GM19238 (cell line): ENCODE data around the gene HIF1A.

Experiments
- DNase-seq: peaks from one replicate; pipeline ENCODE4 v3.0.0; 2011; ENCODE audit warnings: low spot score; ENCODE audit not compliant: insufficient read length

The HIF1A gene

GRCh38 chr14:61672796-61673195 lies 22.5 kb upstream of the HIF1A start:
- no peak for DNase-seq

GRCh38 chr14:61673305-61673704 lies 22.0 kb upstream of the HIF1A start:
- no peak for DNase-seq

GRCh38 chr14:61675291-61675690 lies 20.0 kb upstream of the HIF1A start:
- no peak for DNase-seq

DNA sequence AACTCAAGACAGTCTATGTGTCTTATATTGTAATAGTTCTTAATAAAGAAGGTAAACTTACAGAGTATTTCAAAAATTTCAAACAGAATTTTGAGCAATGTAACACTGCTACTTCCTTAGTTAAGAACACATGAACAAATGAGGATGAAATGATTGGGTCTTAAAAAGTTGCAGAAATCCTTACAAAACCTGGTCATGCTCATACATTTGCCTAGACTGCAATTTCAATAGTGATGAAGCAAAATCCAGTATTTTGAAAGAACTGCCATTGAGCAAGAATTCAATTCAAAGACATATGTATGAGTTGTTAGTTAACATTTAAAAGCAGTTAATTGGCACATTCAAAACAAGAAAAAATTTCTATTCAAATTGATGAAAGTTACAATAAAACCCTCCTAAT lies 17.8 kb upstream of the HIF1A start:
- DNase-seq: no peak

GRCh38 chr14:61678975-61679374 lies 16.3 kb upstream of the HIF1A start:
- no peak for DNase-seq

DNA sequence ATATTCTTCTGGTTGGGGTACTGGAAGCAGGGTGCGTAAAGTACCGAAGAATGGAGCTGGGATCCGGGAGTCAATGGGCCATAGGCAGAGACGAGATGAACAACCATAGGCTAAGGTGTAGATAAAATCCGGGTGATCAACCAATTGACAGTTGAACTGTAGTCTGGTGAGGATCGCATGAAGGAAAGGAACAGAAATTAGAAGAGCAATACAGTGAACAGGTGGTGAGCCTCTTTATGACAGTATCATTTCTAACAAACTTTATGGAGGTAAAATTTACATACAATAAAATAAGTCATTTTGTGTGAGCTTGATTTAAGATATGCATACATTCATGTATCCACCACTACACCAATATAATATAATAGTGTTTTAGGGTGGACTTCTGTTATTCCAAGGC lies 13.9 kb upstream of the HIF1A start:
- no peak for DNase-seq

- DNase-seq: no peak
Measured at GRCh38 chr14:61683108-61683507, 12.2 kb upstream of the HIF1A start.

DNA sequence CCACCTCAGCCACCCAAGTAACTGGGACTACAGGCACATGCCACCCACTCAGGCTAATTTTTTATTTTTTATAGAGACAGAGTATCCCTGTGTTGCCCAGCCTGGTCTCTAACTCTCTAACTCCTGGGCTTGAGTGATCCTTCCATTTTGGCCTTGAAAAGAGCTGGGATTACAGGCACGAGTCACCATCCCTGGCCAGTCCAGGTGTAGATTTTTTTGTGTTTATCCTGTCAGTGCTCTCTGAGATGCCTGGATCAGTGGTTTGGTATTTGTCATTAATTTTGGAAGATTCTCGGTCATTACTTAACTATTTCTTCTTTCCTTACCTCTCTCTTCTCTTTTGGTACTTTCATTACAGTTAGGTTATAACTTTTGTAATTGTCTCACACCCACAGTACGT lies 5.3 kb upstream of the HIF1A start:
- DNase-seq: no peak

GRCh38 chr14:61690982-61691381 lies 4.3 kb upstream of the HIF1A start:
- DNase-seq: no peak

DNA sequence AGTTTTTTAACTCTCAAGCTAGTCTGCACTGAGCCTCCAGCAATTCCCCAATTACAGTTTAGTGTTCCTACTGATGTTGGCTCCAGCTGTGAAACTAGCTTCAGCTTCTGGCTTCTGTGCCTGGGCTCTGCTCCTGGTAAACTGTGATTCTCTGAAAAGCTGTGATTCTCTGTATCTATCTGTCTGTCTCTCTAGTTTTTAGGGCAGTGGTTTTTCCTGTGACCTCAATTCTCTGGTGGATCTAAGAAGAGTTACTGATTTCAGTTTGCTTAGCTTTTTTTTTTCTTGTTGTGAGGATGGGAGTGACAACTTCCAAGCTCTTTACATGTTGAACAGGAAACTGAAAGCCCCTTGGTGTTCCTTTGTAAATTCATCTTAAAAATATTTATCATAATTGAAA lies 3.8 kb upstream of the HIF1A start:
- DNase-seq: no peak

- no peak for DNase-seq
Measured at GRCh38 chr14:61694039-61694438, 1.3 kb upstream of the HIF1A start.

DNA sequence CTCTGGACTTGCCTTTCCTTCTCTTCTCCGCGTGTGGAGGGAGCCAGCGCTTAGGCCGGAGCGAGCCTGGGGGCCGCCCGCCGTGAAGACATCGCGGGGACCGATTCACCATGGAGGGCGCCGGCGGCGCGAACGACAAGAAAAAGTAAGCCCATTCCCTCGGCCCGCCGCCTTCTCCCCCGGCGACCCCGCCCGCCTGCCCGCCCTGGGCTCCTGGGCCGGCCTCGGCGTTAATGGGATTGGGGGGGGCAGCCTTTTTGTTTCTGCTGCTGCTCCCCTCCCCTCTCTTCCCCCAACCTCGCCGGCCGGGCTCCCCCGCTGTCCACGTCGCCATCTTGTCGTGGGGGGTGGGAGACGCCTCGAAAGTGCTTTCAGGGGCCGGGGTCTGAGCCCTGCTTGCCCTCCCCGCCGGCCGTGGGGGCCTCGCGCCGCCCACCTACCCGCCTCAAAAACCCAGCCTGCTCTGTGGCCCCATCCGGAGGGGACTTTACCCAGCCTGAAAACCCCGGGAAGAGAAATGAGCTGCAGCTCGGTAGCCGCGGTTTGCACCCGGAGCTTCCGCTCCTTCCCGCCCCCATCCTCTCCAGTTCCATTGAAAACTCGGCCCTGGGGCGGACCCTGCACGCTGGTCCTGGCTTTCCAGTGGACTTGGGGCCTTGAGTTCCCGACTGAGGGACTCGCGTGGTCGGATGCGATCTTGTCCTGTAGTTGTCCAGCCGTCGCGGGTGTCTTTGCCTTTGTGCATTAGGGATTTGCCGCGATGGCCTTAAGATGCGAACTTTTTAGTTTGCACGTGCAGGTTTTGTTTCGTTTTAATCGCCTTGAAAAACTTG lies 598 bp downstream of the HIF1A start:
- peak; percentile 16 for DNase-seq

DNA sequence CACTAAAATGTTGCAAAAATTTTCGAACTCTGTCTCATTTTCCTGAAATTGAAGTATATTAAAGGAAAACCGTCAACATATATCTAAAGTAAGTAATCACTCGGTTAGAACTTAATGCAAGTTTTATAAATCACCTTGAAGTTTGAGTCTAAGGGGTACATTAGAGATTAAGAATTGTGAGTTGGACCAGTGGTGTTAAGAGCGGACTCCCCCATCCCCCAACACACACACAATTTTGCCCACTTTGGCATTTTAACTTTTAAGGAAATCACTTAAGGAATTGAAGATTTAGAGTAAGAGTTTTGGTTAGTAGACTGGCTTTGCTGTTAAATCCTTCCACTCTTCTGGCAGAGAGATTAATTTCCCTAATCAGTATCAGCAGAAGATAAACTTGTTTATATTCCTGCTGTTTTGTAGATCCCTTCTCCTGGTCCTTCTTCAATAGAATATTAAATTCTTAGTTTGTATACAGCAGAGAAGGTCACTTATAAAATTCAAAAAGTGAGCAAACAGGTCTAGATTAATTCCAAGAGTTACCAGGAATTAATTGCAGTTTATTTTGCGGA lies 1.5 kb downstream of the HIF1A start:
- DNase-seq: no peak

- no peak for DNase-seq
Measured at GRCh38 chr14:61698206-61698980, 3.1 kb downstream of the HIF1A start.

DNA sequence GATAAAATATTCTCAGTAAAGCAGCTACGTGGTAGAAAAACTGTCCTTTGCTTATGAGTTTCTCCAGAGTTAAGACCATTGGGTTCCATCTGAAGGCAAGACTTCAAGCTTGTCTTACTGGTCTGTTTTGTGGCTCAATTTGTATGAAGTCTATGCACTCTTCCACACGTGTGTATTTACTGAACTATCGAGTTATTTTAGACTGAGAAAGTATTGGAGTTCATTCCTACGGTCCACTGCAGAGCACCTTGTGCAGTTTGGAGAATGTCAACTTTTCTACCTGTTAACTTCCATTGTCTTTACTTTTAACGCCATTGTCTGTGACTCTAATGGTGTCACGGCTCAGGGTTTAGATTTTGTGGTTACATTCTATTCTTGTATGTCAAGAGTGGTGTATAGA lies 3.7 kb downstream of the HIF1A start:
- no peak for DNase-seq

DNA sequence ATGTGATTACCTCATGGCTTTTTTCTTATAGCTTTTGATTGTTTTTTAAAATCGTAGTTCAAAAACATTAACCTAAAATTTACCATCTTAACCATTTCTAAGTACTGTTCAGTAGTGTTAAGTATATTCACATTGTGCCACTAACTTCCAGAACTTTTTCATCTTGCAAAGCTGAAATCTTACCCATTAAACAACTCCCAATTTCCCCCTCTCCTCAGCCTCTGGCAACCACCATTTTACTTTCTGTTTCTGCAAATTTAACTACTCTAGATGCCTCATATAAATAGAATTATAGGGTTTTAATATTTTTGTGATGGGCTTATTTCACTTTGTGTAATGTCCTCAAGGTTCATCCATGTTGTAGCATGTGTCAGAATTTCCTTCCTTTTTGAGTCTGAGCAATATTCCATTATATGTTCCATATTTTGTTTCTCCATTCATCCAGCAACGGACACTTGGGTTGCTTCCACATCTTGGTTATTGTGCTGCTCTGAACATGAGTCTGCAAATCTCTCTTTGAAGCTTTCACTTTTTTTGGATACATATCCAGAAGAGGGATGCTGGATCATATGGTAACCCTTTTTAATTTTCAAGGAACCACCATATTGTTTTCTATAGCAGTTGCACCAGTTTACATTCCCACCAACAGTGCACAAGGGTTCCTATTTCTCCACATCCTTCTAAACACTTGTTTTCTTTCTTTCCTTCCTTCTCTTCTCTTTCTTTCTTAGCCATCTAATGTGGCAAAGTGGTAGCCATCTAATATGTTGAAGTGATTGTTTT lies 5.0 kb downstream of the HIF1A start:
- no peak for DNase-seq

GRCh38 chr14:61701946-61702345 lies 6.6 kb downstream of the HIF1A start:
- no peak for DNase-seq

DNA sequence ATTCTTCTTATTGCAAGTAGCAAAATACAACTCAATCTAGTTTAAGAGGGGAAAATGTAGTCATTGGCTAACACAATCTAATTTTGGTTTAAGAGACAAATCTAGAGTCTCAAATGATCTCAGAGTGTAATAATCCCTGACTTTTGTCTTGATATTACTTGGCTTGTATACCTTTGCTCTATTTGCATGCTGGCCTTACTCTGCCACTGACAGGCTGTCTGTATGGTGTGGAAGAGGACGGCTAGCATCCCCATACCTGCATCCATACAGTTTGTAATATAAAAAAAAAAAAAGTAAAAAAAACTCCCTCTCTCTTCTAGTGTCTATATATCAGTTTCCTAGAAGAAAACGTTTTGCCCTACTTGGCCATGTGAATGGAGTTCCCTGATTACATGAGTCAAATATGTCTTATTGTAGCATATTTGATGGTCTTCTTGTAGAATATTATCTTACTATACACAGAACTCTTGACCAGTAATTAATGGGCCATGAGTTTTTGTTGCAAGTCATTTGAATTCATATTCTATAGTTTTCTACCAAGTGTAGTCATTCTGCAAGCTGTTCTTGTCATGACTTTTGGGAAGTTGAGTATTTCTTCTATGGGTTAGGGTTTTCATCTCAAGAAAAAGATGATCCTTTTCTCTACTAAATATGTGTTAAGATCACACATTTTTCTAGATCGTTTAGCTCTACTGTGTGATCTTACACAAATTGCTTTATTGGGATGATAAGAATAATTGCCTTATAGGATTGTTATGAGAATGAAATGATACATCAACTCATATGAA lies 8.2 kb downstream of the HIF1A start:
- no peak for DNase-seq

DNA sequence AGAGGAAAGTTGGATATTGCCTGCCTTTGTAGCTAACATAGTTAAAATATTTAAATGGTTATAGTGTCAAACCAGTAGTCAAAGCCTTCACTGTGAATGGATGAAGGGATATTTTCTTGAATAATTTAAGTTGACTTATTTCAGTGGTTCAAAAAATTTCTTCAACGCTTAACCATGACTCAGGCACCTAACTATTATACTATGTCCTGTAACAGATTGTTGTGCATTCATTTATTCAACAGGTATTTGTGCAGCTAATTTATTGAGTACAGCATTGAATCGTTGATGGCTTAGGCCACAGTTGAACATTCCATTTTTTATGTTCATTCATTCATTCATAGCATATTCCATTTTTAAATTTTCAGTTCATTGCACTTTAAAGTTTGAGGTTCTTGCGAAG lies 9.2 kb downstream of the HIF1A start:
- DNase-seq: no peak

GRCh38 chr14:61705017-61705416 lies 9.7 kb downstream of the HIF1A start:
- no peak for DNase-seq
